Gastroesophageal sphincter (tissue), 3 donors: ENCODE data around the gene MTNR1A.

Experiments
- CTCF ChIP-seq, 4 experiments: fragments of 200-600 bp in 2 of 4; fragments of 450-650 bp in 2 of 4; sonication (generic) in 1 of 4; IDR thresholded peaks; one replicate each; pipeline ENCODE4 v1.5.1; 2017 to 2019; ENCODE audit warnings: antibody characterized with exemption in 4 of 4, mild to moderate bottlenecking in 2 of 4, moderate library complexity in 2 of 4
- EP300 ChIP-seq: sonication (generic); formaldehyde crosslinking; IDR thresholded peaks from one replicate; pipeline ENCODE4 v1.6.1; 2017; ENCODE audit warnings: antibody characterized with exemption, mild to moderate bottlenecking
- POLR2A ChIP-seq, 2 donors: fragments of 450-650 bp; IDR thresholded peaks; one replicate each; pipeline ENCODE4 v1.6.1; 2017; ENCODE audit warnings: antibody characterized with exemption in 2 of 2, mild to moderate bottlenecking in 2 of 2, moderate library complexity in 1 of 2
- POLR2AphosphoS5 ChIP-seq: sonication (generic); formaldehyde crosslinking; IDR thresholded peaks from one replicate; pipeline ENCODE4 v1.6.1; 2017; ENCODE audit warnings: antibody characterized with exemption

- TF ChIP-seq EP300 (no peak), CTCF (IDR thresholded peaks at IDR 0.05) (no peak), POLR2AphosphoS5 (no peak), POLR2A (IDR thresholded peaks at IDR 0.05) (no peak)
These were observed 9.9 kb downstream of the MTNR1A start for GRCh38 chr4:186545436-186545835.
